ENCODE data around the gene CRMP1. TPM values are rescaled to one million over a fixed set of nuclear protein-coding genes. Genes with fewer than 3 reads are reported as not detected.

Gene CRMP1
- total and polyA plus RNA-seq, 2 of the 8 experiments (the other 6 are each of a cell fraction or from before 2014, with no cell fraction given), result 120 to 131 TPM

DNA sequence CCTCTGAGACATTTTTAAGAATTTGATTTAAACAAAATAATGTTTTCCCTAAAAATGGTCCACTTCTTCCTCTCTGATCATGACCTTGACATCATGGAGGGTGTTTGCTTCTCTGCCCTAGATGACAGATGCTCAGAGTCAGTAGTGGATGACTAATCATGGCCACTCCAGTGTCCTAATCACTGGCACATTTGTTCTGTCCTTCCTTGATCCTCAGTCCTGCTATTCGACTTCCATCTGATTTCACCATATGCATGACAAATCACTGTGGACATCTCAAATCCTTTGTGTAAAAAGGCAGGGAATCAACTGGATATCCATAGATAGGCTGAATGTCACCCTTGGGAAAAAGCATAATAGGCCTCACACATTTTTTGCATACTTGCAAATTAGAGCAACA is 9.0 kb downstream of the CRMP1 start (continued):
- TF ChIP-seq KDM5A (IDR thresholded peaks at IDR 0.05; ENCODE audit: low read length) (no peak), JUN (IDR thresholded peaks at IDR 0.05; ENCODE audit: low read depth, low read length) (no peak), SIX5 (IDR thresholded peaks at IDR 0.05; ENCODE audit: low read depth, low read length) (no peak), MAX (IDR thresholded peaks at IDR 0.05) (no peak)

Data from H1 (cell line).